Mucosa of gallbladder (tissue), 1 donor: ENCODE data around the gene SHC1. TPM values are rescaled to one million over a fixed set of nuclear protein-coding genes. Genes with fewer than 3 reads are reported as not detected.

ENCODE experiments used
- DNase-seq: peaks from one replicate; pipeline ENCODE4 v3.0.0-alpha.2; 2020; ENCODE audit warnings: low spot score
- total RNA-seq: library from RNA; stranded (reverse); gene quantifications from one replicate; pipeline ENCODE4 v1.2.1, GENCODE V29; 2021
- donor health status: DM: no; HTN: no; CAD: no.

The SHC1 gene
- total RNA-seq, 1 donor from 2014 or later: 123 TPM

GRCh38 chr1:154973344-154974101, 3.0 kb upstream of the SHC1 start:
- DNase-seq: peak; percentile 97

GRCh38 chr1:154972517-154973343, 2.2 kb upstream of the SHC1 start:
- DNase-seq: peak; percentile 58

- no peak for DNase-seq
These were observed 1.6 kb upstream of the SHC1 start for GRCh38 chr1:154972213-154972516.

GRCh38 chr1:154971341-154971998, 923 bp upstream of the SHC1 start:
- DNase-seq: peak; percentile 50

- no peak for DNase-seq
These were observed 591 bp downstream of the SHC1 start for GRCh38 chr1:154969860-154970452.

- no peak for DNase-seq
These were observed 1.3 kb downstream of the SHC1 start for GRCh38 chr1:154969246-154969645.

- DNase-seq: no peak
These were observed 1.8 kb downstream of the SHC1 start for GRCh38 chr1:154968731-154969130.

- no peak for DNase-seq
These were observed 3.1 kb downstream of the SHC1 start for GRCh38 chr1:154967331-154967950.

GRCh38 chr1:154966111-154966510, 4.4 kb downstream of the SHC1 start:
- no peak for DNase-seq

GRCh38 chr1:154964359-154964758, 6.2 kb downstream of the SHC1 start:
- DNase-seq: no peak

GRCh38 chr1:154963643-154964042, 6.9 kb downstream of the SHC1 start:
- DNase-seq: no peak

GRCh38 chr1:154962795-154963330, 7.7 kb downstream of the SHC1 start:
- DNase-seq: no peak

GRCh38 chr1:154962156-154962749, 8.3 kb downstream of the SHC1 start:
- DNase-seq: no peak

- DNase-seq: peak; percentile 63
These were observed 9.1 kb downstream of the SHC1 start, which contains the start of gene PYGO2 for GRCh38 chr1:154961207-154962155. TSS of gene PYGO2 (minus strand) at chr1:154961782. CDS start at chr1:154961576, 206 bp downstream.

GRCh38 chr1:154960446-154961136, 10.0 kb downstream of the SHC1 start:
- DNase-seq: no peak

GRCh38 chr1:154959426-154959780, 11.1 kb downstream of the SHC1 start:
- no peak for DNase-seq

- DNase-seq: no peak
These were observed 11.7 kb downstream of the SHC1 start for GRCh38 chr1:154958681-154959425.

- no peak for DNase-seq
These were observed 12.5 kb downstream of the SHC1 start for GRCh38 chr1:154958036-154958435.
